CD4-positive, alpha-beta T cell treated with Interleukin-1 beta for 1 hour (primary cell): ENCODE measurements around the gene LMO4.

ENCODE experiments used
- DNase-seq, 2 donors: peaks; one replicate each; pipeline ENCODE4 v3.0.0-alpha.2; 2020 to 2022

LMO4 gene

GRCh38 chr1:87329051-87329525, 408 bp downstream of the LMO4 start:
- DNase-seq: peak; percentile 16 to 38

GRCh38 chr1:87329526-87330056, 911 bp downstream of the LMO4 start:
- peak in 1 of 2 donors; percentile 34 for DNase-seq

- no peak for DNase-seq
Observed at GRCh38 chr1:87330057-87330884, 1.6 kb downstream of the LMO4 start.

- no peak for DNase-seq
Observed at GRCh38 chr1:87330885-87331364, 2.2 kb downstream of the LMO4 start.

- peak; percentile 67 to 74 for DNase-seq
Observed at GRCh38 chr1:87331365-87332241, 2.9 kb downstream of the LMO4 start.

- peak in 1 of 2 donors; percentile 44 for DNase-seq
Observed at GRCh38 chr1:87333692-87334347, 5.1 kb downstream of the LMO4 start.

GRCh38 chr1:87334351-87335174, 5.9 kb downstream of the LMO4 start:
- DNase-seq: peak in 1 of 2 donors; percentile 38

GRCh38 chr1:87335175-87335884, 6.7 kb downstream of the LMO4 start:
- peak; percentile 67 to 70 for DNase-seq

- no peak for DNase-seq
Observed at GRCh38 chr1:87336623-87337067, 8.0 kb downstream of the LMO4 start.

- no peak for DNase-seq
Observed at GRCh38 chr1:87337606-87338005, 8.9 kb downstream of the LMO4 start.

GRCh38 chr1:87338566-87338965, 9.9 kb downstream of the LMO4 start:
- no peak for DNase-seq

GRCh38 chr1:87344231-87344630, 15.6 kb downstream of the LMO4 start:
- no peak for DNase-seq

- DNase-seq: no peak
Observed at GRCh38 chr1:87346130-87346814, 17.6 kb downstream of the LMO4 start.

GRCh38 chr1:87348341-87349019, 19.8 kb downstream of the LMO4 start:
- no peak for DNase-seq

GRCh38 chr1:87349036-87349435, 20.4 kb downstream of the LMO4 start:
- DNase-seq: no peak

GRCh38 chr1:87355894-87356293, 27.2 kb downstream of the LMO4 start:
- no peak for DNase-seq

- no peak for DNase-seq
Observed at GRCh38 chr1:87356591-87356990, 27.9 kb downstream of the LMO4 start.

- DNase-seq: no peak
Observed at GRCh38 chr1:87358219-87358618, 29.5 kb downstream of the LMO4 start.

- no peak for DNase-seq
Observed at GRCh38 chr1:87359586-87359985, 30.9 kb downstream of the LMO4 start.
